K562 (cell line): ENCODE results near the gene OBSCN. TPM values are rescaled to one million over a fixed set of nuclear protein-coding genes. Genes with fewer than 3 reads are reported as not detected.

ENCODE experiments used
- HNRNPL ChIP-seq: fragments of 200-400 bp; formaldehyde crosslinking; IDR thresholded peaks from 2 replicates; pipeline ENCODE4 v1.6.1; 2017; ENCODE audit warnings: low read depth, mild to moderate bottlenecking, low read length
- KAT2B ChIP-seq: IDR thresholded peaks from one replicate; pipeline ENCODE4 v1.6.1; 2012; ENCODE audit warnings: low read depth, mild to moderate bottlenecking, control low read depth, inconsistent platforms, low read length, moderate library complexity
- MYBL2 ChIP-seq, 2 experiments: fragments of 450-650 bp in 1 of 2; sonication (generic) in 1 of 2; formaldehyde crosslinking in 1 of 2; IDR thresholded peaks; 2 replicates each; pipeline versions ENCODE4 v1.6.1 to v1.8.1; 2017 to 2022; ENCODE audit warnings: borderline replicate concordance in 1 of 2, inconsistent platforms in 1 of 2, low read depth in 1 of 2, mild to moderate bottlenecking in 1 of 2, missing genetic modification reagents in 1 of 2, moderate library complexity in 1 of 2
- NR0B1 ChIP-seq: fragments of 450-650 bp; IDR thresholded peaks from one replicate; pipeline ENCODE4 v1.6.1; 2018; ENCODE audit warnings: mild to moderate bottlenecking, moderate library complexity; ENCODE audit not compliant: partially characterized antibody
- SMAD1 ChIP-seq: fragments of 150-350 bp; IDR thresholded peaks from 2 replicates; pipeline ENCODE4 v1.6.1; 2014; ENCODE audit warnings: low read length, low read depth; ENCODE audit not compliant: partially characterized antibody
- XRCC3 ChIP-seq: fragments of 450-650 bp; IDR thresholded peaks from 2 replicates; pipeline ENCODE4 v1.6.1; 2017; ENCODE audit warnings: mild to moderate bottlenecking, moderate library complexity
- XRCC5 ChIP-seq: fragments of 200-400 bp; formaldehyde crosslinking; IDR thresholded peaks from 2 replicates; pipeline ENCODE4 v1.6.1; 2017; ENCODE audit warnings: low read depth, mild to moderate bottlenecking, low read length
- ZNF143 ChIP-seq: sonication (generic); formaldehyde crosslinking; IDR thresholded peaks from 2 replicates; pipeline ENCODE4 v1.9.0; 2022; ENCODE audit warnings: mild to moderate bottlenecking, missing genetic modification reagents
- ZNF41 ChIP-seq: fragments of 250-450 bp; sonication (Bioruptor Pico); conservative IDR thresholded peaks from 2 replicates; pipeline ENCODE4 v1.4.0; 2020; ENCODE audit warnings: mild to moderate bottlenecking
- polyA plus RNA-seq, 8 experiments: library from polyadenylated mRNA; depleted of rRNA in 4 of 8; stranded (reverse) in 5 of 8; unstranded in 3 of 8; fragments of >200 nt; fragmentation: Nextera tagmentation in 2 of 8; fragmentation: Illumina TruSeq in 1 of 8; extraction: Ambion mirVana in 2 of 8; extraction: Trizol in 1 of 8; gene quantifications; 2 replicates each; pipeline versions ENCODE4 v1.2.1 to v1.2.3, GENCODE V29; 2011 to 2014; ENCODE audit warnings: inconsistent platforms in 1 of 8, missing spikeins in 1 of 8
- total RNA-seq, 7 experiments: library from RNA; depleted of rRNA in 6 of 7; stranded (reverse); fragments of >200 nt in 6 of 7; fragmentation: Illumina TruSeq in 2 of 7; extraction: Trizol in 2 of 7; gene quantifications; 2 replicates each; pipeline versions ENCODE4 v1.2.1 to v1.2.3, GENCODE V29; 2011 to 2021; ENCODE audit warnings: low replicate concordance in 1 of 7
- TF ChIP-seq, protein P1 (sequence below): sonication (generic); formaldehyde crosslinking; IDR thresholded peaks from 2 replicates; pipeline ENCODE4 v1.8.1; 2022; ENCODE audit warnings: missing genetic modification reagents
- TF ChIP-seq, protein P2 (sequence below): sonication (generic); formaldehyde crosslinking; IDR thresholded peaks from 2 replicates; pipeline ENCODE4 v1.8.1; 2023; ENCODE audit warnings: mild to moderate bottlenecking, missing genetic modification reagents

The OBSCN gene
- total and polyA plus RNA-seq, 9 of the 15 experiments (the other 6 are each of a cell fraction or from before 2014, with no cell fraction given), result 0.18 to 19.7 (median 3.6) TPM

- TF ChIP-seq, protein P1, sequence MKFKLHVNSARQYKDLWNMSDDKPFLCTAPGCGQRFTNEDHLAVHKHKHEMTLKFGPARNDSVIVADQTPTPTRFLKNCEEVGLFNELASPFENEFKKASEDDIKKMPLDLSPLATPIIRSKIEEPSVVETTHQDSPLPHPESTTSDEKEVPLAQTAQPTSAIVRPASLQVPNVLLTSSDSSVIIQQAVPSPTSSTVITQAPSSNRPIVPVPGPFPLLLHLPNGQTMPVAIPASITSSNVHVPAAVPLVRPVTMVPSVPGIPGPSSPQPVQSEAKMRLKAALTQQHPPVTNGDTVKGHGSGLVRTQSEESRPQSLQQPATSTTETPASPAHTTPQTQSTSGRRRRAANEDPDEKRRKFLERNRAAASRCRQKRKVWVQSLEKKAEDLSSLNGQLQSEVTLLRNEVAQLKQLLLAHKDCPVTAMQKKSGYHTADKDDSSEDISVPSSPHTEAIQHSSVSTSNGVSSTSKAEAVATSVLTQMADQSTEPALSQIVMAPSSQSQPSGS (CRISPR knock-in tag), result peak; percentile 96; the same call in 1 of the 2 replicates
- TF ChIP-seq XRCC5, result peak; percentile 89
- no peak for TF ChIP-seq ZNF143 (CRISPR knock-in tag)
- TF ChIP-seq KAT2B, result peak; percentile 79
- TF ChIP-seq ZNF41 (CRISPR knock-in tag), result 0 out of 2 replicates have a peak, but pooled peaks have one; percentile 10
- TF ChIP-seq MYBL2 (IDR thresholded peaks at IDR 0.05; ENCODE audit: low read depth), result no peak
- TF ChIP-seq MYBL2 (CRISPR knock-in tag; IDR thresholded peaks at IDR 0.05; ENCODE audit: borderline replicate concordance), result no peak
- TF ChIP-seq HNRNPL, result peak; percentile 95
- TF ChIP-seq, protein P2, sequence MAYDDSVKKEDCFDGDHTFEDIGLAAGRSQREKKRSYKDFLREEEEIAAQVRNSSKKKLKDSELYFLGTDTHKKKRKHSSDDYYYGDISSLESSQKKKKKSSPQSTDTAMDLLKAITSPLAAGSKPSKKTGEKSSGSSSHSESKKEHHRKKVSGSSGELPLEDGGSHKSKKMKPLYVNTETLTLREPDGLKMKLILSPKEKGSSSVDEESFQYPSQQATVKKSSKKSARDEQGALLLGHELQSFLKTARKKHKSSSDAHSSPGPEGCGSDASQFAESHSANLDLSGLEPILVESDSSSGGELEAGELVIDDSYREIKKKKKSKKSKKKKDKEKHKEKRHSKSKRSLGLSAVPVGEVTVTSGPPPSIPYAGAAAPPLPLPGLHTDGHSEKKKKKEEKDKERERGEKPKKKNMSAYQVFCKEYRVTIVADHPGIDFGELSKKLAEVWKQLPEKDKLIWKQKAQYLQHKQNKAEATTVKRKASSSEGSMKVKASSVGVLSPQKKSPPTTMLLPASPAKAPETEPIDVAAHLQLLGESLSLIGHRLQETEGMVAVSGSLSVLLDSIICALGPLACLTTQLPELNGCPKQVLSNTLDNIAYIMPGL (CRISPR knock-in tag), result peak; percentile 96
- no peak for TF ChIP-seq NR0B1
- TF ChIP-seq SMAD1, result peak; percentile 91
- TF ChIP-seq XRCC3, result no peak
Measured at GRCh38 chr1:228165372-228166169, 42.3 kb upstream of the OBSCN start, which contains the start of gene IBA57 (continued).
